ENCODE data around the gene RARRES1. TPM values are rescaled to one million over a fixed set of nuclear protein-coding genes. Genes with fewer than 3 reads are reported as not detected.

The RARRES1 gene
- polyA plus RNA-seq, 2 of the 4 experiments (the other 2 are of a cell fraction) = 10.9 to 33.4 TPM

DNA sequence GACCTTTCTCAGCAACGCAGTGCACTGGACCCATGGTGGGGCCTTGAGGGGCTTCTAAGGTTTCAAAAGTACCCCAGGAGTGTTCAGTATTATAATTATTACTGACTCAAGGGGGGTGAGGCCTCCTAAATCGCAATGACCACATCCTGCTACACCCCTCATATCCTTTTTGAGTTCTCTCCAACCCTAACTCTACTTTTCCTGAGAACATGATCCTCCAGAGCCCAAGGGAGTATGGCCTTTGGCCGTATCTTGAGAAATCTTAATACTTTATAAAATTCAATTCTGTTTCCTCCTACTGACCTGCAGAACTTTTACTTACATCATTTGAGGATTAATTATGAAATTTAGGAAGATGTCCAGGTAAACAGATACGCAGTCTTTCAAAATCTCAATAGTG, 30.4 kb upstream of the RARRES1 start:
- DNase-seq (ENCODE audit: low read depth in 1 of 2, low spot score in 1 of 2) = no peak
- ChIA-PET CTCF (interaction anchor here (1.0 to 1.5 kb wide), 2 partner anchors 33 to 44 kb away, joined by 3 to 4 read pairs; no protein-coding TSS in a partner anchor), POLR2A (no interaction called here)
- no peaks in the 10 kb centered on the region for H3K9me3 ChIP-seq
- H3K4me1 ChIP-seq = peaks cover 28% of the 10 kb centered on the region
- H3K4me3 ChIP-seq = no peak overlapping the region
- ATAC-seq = no peak
- WGBS (ENCODE audit: missing lambda C conversion rate) = 88% methylated on average over 4 of the region's 4 CpGs
- no peak for TF ChIP-seq CHD4 (IDR thresholded peaks at IDR 0.05; ENCODE audit: borderline replicate concordance)
- TF ChIP-seq FOSL2 (IDR thresholded peaks at IDR 0.05) = no peak
- TF ChIP-seq FOSL2 (CRISPR knock-in tag; IDR thresholded peaks at IDR 0.05) = no peak
- TF ChIP-seq FOXS1 (CRISPR knock-in tag; IDR thresholded peaks at IDR 0.05) = no peak
- no peak for TF ChIP-seq EHMT2 (IDR thresholded peaks at IDR 0.05; ENCODE audit: low read depth)
- no peak for TF ChIP-seq SREBF2 (IDR thresholded peaks at IDR 0.05)
- no peak for TF ChIP-seq CTCF (IDR thresholded peaks at IDR 0.05)
- TF ChIP-seq E2F6 (IDR thresholded peaks at IDR 0.05; ENCODE audit: borderline replicate concordance, low read depth) = no peak
- TF ChIP-seq RFX5 (IDR thresholded peaks at IDR 0.05) = no peak
- TF ChIP-seq BHLHE40 (IDR thresholded peaks at IDR 0.05; ENCODE audit: low read depth, low read length) = no peak
- no peak for TF ChIP-seq POLR2AphosphoS2 (conservative IDR thresholded peaks at IDR 0.05; ENCODE audit: low read length)
- no peak for TF ChIP-seq MYC (IDR thresholded peaks at IDR 0.05; ENCODE audit: borderline replicate concordance, low read length)
- TF ChIP-seq ESRRA (IDR thresholded peaks at IDR 0.05; ENCODE audit: borderline replicate concordance, low read length) = no peak
- TF ChIP-seq RNF2 (IDR thresholded peaks at IDR 0.05; ENCODE audit: borderline replicate concordance, low read depth) = no peak
- no peak for TF ChIP-seq JUN (IDR thresholded peaks at IDR 0.05)
- no peak for TF ChIP-seq GATA3 (IDR thresholded peaks at IDR 0.05; ENCODE audit: borderline replicate concordance)
- TF ChIP-seq CBX8 (IDR thresholded peaks at IDR 0.05) = no peak
- no peak for TF ChIP-seq NFE2L2 (conservative IDR thresholded peaks at IDR 0.05; ENCODE audit: low read length)
- no peak for TF ChIP-seq KDM5A (IDR thresholded peaks at IDR 0.05)
- H3K4me2 ChIP-seq = no peak overlapping the region
- FAIRE-seq = no peak
- no peak overlapping the region for H3K27ac ChIP-seq

GRCh38 chr3:158761350-158761749, 29.1 kb upstream of the RARRES1 start:
- DNase-seq (ENCODE audit: low read depth in 1 of 2, low spot score in 1 of 2) (no peak), ATAC-seq (no peak), FAIRE-seq (no peak)
- Histone ChIP-seq H3K4me3 (no peak overlapping the region), H3K4me1 (peaks cover 22% of the 10 kb centered on the region), H3K4me2 (no peak overlapping the region), H3K27ac (no peak overlapping the region), H3K9me3 (no peaks in the 10 kb centered on the region)
- TF ChIP-seq, protein P1, sequence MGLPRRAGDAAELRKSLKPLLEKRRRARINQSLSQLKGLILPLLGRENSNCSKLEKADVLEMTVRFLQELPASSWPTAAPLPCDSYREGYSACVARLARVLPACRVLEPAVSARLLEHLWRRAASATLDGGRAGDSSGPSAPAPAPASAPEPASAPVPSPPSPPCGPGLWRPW (IDR thresholded peaks at IDR 0.05) = no peak
- no peak for TF ChIP-seq FOSB (CRISPR knock-in tag; IDR thresholded peaks at IDR 0.05)
- TF ChIP-seq CTCF (IDR thresholded peaks at IDR 0.05) = no peak
- TF ChIP-seq, protein P2, sequence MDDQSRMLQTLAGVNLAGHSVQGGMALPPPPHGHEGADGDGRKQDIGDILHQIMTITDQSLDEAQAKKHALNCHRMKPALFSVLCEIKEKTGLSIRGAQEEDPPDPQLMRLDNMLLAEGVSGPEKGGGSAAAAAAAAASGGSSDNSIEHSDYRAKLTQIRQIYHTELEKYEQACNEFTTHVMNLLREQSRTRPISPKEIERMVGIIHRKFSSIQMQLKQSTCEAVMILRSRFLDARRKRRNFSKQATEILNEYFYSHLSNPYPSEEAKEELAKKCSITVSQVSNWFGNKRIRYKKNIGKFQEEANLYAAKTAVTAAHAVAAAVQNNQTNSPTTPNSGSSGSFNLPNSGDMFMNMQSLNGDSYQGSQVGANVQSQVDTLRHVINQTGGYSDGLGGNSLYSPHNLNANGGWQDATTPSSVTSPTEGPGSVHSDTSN (IDR thresholded peaks at IDR 0.05) = no peak
- TF ChIP-seq KDM1A (IDR thresholded peaks at IDR 0.05; ENCODE audit: low read depth) = no peak
- TF ChIP-seq TP53 (CRISPR knock-in tag; IDR thresholded peaks at IDR 0.05) = no peak
- no peak for TF ChIP-seq RAD21 (conservative IDR thresholded peaks at IDR 0.05 in 1 of 2, IDR thresholded peaks at IDR 0.05 in 1 of 2)
- no peak for TF ChIP-seq RFX5 (IDR thresholded peaks at IDR 0.05)
- no peak for TF ChIP-seq GATA3 (IDR thresholded peaks at IDR 0.05; ENCODE audit: borderline replicate concordance)
- no peak for TF ChIP-seq MAZ (IDR thresholded peaks at IDR 0.05; ENCODE audit: borderline replicate concordance, low read depth, low read length)
- no peak for TF ChIP-seq HOXB13 (CRISPR knock-in tag; IDR thresholded peaks at IDR 0.05; ENCODE audit: low read depth)
- no peak for TF ChIP-seq PHF8 (IDR thresholded peaks at IDR 0.05; ENCODE audit: borderline replicate concordance, low read depth)
- no peak for TF ChIP-seq ZSCAN20 (CRISPR knock-in tag; IDR thresholded peaks at IDR 0.05)
- no peak for TF ChIP-seq NFE2L2 (conservative IDR thresholded peaks at IDR 0.05; ENCODE audit: low read length)
- no peak for TF ChIP-seq EP300 (IDR thresholded peaks at IDR 0.05)
- TF ChIP-seq CBX8 (IDR thresholded peaks at IDR 0.05) = no peak
- TF ChIP-seq FOSL2 (IDR thresholded peaks at IDR 0.05) = no peak
- TF ChIP-seq FOSL2 (CRISPR knock-in tag; IDR thresholded peaks at IDR 0.05) = no peak
- POLR2A ChIA-PET = interaction anchor here (0.7 kb wide), 1 partner anchor 38 kb away, joined by 4 read pairs; no protein-coding TSS in a partner anchor
- CTCF ChIA-PET = interaction anchor here (1.1 to 1.5 kb wide), 7 partner anchors 12 to 102 kb away, joined by 3 to 4 read pairs (median 3); no protein-coding TSS in a partner anchor
- WGBS (ENCODE audit: missing lambda C conversion rate) = 76% methylated on average over 3 of the region's 3 CpGs
